Lower leg skin (tissue), 3 donors: Measurements from ENCODE around the gene SEMA6D.

ENCODE experiments used
- POLR2A ChIP-seq, 2 donors: fragments of 450-650 bp; IDR thresholded peaks; one replicate each; pipeline ENCODE4 v1.6.1; 2016 to 2017; ENCODE audit warnings: antibody characterized with exemption in 2 of 2, mild to moderate bottlenecking in 1 of 2, moderate library complexity in 1 of 2
- TF ChIP-seq, protein P1 (sequence below), 3 donors: fragments of 450-650 bp; IDR thresholded peaks; one replicate each; pipeline ENCODE4 v1.5.1; 2016; ENCODE audit warnings: antibody characterized with exemption in 3 of 3, mild to moderate bottlenecking in 3 of 3, moderate library complexity in 2 of 3

DNA sequence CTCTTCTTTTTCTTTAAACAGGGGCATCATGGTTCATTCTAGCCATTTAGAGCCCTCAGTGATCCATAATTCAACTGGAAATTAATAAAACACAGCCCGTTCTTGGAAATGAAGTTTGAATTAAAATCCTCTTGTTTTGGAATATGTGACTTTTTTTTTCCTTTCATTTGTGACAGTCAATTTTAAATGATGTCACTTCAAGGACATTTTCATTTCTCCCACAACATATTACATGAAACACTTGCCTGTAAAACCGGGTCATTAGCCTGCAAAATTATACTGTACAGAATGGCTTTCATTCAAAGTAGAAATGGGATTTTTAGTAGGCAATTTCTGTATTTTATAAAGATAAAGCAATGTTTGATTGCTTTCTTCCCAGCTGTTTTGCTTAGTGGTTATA is 789 bp upstream of the SEMA6D start:
- TF ChIP-seq, protein P1, sequence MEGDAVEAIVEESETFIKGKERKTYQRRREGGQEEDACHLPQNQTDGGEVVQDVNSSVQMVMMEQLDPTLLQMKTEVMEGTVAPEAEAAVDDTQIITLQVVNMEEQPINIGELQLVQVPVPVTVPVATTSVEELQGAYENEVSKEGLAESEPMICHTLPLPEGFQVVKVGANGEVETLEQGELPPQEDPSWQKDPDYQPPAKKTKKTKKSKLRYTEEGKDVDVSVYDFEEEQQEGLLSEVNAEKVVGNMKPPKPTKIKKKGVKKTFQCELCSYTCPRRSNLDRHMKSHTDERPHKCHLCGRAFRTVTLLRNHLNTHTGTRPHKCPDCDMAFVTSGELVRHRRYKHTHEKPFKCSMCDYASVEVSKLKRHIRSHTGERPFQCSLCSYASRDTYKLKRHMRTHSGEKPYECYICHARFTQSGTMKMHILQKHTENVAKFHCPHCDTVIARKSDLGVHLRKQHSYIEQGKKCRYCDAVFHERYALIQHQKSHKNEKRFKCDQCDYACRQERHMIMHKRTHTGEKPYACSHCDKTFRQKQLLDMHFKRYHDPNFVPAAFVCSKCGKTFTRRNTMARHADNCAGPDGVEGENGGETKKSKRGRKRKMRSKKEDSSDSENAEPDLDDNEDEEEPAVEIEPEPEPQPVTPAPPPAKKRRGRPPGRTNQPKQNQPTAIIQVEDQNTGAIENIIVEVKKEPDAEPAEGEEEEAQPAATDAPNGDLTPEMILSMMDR (IDR thresholded peaks at IDR 0.05) = no peak
- no peak for TF ChIP-seq POLR2A (IDR thresholded peaks at IDR 0.05)
